HG02981 (cell line): ENCODE measurements around the gene SGTA.
"Not testable (repeated sequence)": the region's sequence is repeated elsewhere in the genome, so short reads cannot be mapped to it uniquely, and the experiment has no call there.

ENCODE experiments used
- ATAC-seq: cut with Tn5 transposase; IDR thresholded peaks from one replicate; pipeline ENCODE4 v1.9.1; 2021; ENCODE audit warnings: mild to moderate bottlenecking, moderate library complexity; ENCODE audit not compliant: unreplicated experiment

The SGTA gene

GRCh38 chr19:2795827-2796658 is 13.0 kb upstream of the SGTA start:
- ATAC-seq, result no peak

- no peak for ATAC-seq
These were observed 10.5 kb upstream of the SGTA start for GRCh38 chr19:2793577-2793976.

GRCh38 chr19:2793126-2793525 is 10.1 kb upstream of the SGTA start:
- ATAC-seq, result no peak

DNA sequence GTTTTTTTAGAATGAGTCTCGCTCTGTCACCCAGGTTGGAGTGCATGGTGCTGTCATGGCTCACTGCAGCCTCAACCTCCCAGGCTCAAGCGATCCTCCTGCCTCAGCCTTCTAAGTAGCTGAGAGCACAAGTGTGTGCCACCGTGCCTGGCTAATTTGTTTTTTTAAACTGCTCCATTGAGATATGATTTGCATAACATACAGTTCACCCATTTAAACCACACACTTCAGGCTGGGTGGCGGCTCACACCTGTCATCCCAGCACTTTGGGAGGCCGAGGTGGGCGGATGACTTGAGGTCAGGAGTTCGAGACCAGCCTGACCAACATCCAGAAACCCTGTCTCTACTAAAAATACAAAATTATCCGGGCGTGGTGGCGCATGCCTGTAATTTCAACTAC is 9.6 kb upstream of the SGTA start:
- ATAC-seq, result not testable (repeated sequence)

DNA sequence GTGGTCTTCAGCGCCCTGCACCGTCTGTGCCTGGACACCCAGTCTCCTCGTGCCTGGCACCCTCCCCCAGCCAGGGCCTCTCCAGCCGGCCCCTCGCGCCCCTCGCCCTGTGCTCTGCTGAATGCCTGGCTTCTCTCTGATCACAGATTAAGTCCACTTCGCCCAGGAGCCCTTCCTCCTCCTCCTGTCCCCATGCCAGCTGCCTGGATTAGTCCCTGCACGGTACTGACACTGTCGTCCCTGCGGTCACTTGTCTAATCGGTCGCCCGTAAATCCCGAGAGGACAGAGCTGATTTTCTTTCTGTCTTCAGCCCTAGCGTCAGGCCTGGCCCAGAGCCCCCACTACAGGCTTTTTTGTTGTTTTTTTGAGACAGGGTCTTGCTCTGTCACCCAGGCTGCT is 8.8 kb upstream of the SGTA start:
- ATAC-seq, result no peak

GRCh38 chr19:2791440-2791839 is 8.4 kb upstream of the SGTA start:
- no peak for ATAC-seq

- ATAC-seq, result no peak
These were observed 7.6 kb upstream of the SGTA start for GRCh38 chr19:2790557-2791271.

GRCh38 chr19:2790194-2790556 is 7.1 kb upstream of the SGTA start:
- ATAC-seq, result no peak

- ATAC-seq, result no peak
These were observed 5.2 kb upstream of the SGTA start for GRCh38 chr19:2788237-2788636.

DNA sequence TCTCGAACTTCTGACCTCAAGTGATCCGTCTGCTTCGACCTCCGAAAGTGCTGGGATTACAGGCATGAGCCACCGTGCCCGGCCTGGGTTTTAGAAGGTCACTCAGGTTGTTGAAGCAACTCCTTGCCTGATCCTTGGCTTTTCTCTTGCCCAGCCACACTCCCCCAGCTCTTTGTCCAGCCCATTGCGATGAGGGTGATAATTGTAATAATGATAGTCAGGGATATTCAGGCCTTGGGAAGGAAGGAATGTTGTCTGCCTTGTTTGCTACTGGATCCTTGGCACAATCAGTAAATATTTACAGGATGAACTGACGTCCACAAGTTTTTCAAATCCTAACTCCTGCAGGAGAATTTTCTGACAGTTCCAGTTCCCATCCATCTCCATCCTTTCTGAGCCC is 4.0 kb upstream of the SGTA start:
- no peak for ATAC-seq

DNA sequence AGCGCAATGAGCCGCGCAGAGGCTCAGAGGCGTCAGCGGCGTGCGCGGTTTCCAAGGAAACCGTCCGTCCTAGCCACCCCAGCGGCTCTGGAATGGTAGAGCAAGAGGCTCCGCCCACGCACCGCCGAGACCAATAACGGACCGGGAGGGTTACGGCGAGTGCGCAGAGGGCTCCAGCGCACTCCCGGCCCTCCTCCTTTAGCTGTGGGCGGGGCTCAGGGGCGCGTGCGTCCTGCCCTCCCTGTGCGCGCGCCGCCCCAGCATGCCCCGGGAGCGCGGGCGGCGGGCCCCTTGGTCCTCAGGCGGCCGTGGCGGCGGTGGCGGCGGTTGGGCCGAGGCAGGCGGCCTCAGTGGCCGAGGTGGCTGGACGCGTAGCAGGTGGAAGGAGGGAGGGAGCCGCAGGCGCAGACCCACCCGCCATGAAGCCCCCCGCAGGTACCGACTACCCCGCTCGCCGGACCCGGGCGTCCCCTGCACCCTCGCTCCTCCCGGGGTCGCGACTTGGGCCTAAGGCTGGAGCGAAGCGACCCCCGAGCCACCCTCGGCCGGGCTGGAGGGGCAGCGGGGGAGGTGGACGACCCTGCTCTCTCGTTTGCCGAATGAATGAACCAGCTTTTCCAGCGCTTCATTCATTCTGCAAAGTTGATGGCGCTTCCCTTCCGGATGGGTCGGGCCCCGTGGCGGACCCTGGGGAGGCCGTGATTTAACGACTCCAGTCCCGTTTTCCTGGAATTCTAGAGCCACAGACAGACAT is 2.3 kb upstream of the SGTA start, which contains the start of gene THOP1:
TSS of gene THOP1 (plus strand) at position 260 of the 754 bp plus-strand sequence. CDS start at position 420, 160 bp downstream.
- ATAC-seq, result peak; percentile 60

DNA sequence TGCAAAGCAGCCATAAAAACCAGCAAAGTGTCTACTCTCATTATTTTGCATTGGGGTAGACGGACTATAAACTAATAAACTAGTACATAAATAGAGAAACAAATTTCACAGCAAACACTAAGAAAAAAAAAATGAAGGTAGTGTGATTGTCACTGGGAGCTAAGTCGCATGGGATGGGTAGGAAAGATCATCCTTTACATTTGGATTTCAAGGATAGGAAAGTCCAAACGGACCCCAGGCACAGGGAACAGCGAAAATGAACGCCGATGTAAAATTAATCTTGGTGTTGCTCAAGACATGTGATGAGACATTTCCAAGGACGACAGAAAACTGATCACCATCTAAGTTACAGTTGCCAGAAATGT is 690 bp upstream of the SGTA start:
- no peak for ATAC-seq

- ATAC-seq, result no peak
These were observed 641 bp downstream of the SGTA start for GRCh38 chr19:2782329-2782935.

DNA sequence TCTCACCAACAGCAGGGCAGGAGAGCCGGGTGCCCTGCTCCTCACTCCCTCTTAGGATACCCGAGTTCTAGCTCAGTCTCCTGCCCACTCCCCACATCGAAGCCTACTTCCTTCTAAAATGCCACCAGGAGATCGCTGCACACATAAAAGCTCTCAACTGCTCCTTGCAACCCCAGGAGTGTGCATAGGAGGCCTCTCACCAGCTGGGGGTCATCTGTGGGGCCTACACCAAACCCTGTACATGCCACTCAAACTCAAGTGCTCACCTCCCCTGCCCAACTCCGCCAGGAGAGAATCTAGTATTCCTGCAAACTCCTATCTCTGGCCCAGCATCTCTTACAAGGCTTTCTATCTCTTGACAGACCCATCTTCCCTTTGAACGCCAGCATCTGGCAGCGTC is 2.8 kb downstream of the SGTA start:
- ATAC-seq, result no peak

GRCh38 chr19:2779121-2779740 is 3.8 kb downstream of the SGTA start:
- ATAC-seq, result no peak

DNA sequence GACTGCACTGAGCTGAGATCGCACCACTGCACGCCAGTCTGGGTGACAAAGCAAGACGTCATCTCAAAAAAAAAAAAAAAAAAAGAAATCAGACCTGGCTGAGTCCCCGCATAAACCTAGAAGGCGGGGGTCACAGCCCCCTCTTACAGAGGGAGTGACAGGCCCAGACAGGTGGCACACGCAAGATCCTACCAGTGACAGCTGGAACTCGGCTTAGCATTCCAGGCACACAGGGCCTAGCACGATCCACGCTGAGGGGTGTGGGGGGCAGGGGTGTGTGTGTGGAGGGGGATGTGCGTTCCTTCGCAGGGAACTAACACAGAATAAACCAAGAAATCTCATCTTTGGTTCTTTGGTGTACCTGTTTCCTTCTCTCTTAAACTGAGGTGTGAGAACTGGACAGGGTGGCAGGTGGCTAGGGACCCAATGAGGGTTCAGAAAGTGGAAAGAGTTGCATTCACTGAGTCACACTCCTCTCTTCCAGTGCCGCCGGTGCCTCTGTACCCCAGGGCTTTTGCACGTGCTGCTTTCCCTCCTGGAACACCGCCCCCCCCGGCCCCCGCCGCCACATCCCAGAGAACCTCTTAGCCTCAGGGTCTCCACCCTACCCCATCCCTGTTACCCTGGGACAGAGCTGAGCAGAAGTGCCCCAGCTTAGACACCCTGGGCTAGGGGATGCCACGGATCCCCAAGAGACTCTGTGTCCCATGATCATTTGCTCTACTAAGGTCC is 5.0 kb downstream of the SGTA start:
- no peak for ATAC-seq

GRCh38 chr19:2775556-2776430 is 7.3 kb downstream of the SGTA start:
- ATAC-seq, result no peak

DNA sequence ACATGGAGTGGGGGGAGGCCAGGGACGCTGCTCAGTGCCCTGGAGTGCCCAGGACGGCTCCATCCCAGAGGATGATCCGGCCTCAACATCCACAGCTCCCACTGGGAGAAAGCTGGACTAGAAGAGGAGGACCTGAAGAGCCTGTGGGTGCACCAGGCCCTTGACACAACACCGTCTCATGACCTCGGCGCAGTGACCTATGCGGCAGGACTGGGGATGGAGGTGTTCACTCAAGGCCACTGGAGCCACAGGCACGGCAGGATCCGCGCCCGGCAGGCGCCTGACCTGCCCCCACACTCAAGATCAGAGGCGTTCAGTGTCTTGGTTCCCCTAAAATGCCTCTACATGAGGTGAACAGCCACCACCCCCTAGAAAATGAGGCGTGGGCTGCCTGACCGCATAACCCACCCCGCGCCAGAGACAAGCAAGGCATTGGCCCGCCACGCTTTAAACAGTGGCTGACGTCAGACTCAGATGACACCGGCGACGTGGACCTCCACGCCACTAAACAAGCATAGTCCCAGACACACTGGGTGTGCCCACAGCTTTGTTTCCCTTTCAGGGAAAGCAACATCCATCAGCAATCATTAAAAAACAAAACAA is 8.0 kb downstream of the SGTA start:
- ATAC-seq, result no peak
